SK-N-SH treated with all-trans-retinoic acid at 6 μM for 48 hours (cell line): ENCODE data around the gene METTL1.

Experiments
- ARNTL ChIP-seq: fragments of 450-650 bp; formaldehyde crosslinking; IDR thresholded peaks from 2 replicates; pipeline ENCODE4 v1.5.0; 2020; ENCODE audit warnings: low read depth, mild to moderate bottlenecking, moderate library complexity, borderline replicate concordance
- TF ChIP-seq, protein P1 (sequence below): fragments of 250-450 bp; sonication (Bioruptor Pico); IDR thresholded peaks from 2 replicates; pipeline ENCODE4 v1.8.0; 2020; ENCODE audit warnings: mild to moderate bottlenecking, moderate library complexity, borderline replicate concordance

DNA sequence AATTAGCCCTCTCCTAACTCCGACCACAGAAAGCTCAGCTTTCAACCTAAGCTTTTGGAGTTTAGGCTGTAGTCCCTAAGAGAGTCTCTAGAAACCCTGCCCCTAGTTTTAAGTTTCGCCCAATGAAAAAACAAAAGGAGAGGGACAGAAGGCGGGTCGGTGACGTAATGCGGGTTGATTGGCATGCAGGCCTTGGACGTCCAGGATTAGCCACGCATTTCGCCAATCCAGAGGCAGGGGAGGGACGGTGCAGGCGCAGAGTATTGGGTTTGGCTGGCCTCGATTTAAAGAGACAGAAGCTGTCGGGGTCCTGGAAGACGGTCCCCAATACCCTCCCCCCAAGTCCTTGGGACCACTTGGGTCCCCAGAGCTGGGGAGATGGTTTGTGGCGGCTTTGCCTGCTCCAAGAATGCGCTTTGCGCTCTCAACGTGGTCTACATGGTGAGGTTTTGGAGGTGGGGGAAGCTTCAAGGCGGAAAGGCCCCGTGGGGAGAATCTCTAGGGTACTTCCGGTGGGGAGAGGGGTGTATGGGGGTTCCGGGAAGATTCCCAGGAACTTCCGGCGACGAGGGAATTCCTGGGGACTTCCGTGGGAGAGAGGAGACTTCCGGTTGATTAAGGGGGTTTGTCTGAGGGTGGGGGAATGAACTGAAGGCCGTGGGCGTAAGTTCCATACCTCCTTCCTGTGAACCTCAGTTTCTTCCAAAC is 27.0 kb downstream of the METTL1 start, which contains the start of gene TSPAN31:
- TF ChIP-seq ARNTL (CRISPR knock-in tag) = no peak
- TF ChIP-seq, protein P1, sequence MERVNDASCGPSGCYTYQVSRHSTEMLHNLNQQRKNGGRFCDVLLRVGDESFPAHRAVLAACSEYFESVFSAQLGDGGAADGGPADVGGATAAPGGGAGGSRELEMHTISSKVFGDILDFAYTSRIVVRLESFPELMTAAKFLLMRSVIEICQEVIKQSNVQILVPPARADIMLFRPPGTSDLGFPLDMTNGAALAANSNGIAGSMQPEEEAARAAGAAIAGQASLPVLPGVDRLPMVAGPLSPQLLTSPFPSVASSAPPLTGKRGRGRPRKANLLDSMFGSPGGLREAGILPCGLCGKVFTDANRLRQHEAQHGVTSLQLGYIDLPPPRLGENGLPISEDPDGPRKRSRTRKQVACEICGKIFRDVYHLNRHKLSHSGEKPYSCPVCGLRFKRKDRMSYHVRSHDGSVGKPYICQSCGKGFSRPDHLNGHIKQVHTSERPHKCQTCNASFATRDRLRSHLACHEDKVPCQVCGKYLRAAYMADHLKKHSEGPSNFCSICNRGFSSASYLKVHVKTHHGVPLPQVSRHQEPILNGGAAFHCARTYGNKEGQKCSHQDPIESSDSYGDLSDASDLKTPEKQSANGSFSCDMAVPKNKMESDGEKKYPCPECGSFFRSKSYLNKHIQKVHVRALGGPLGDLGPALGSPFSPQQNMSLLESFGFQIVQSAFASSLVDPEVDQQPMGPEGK (CRISPR knock-in tag) = peak; percentile 20
